HepG2 (cell line): Measurements from ENCODE around the gene MTHFD1L. TPM values are rescaled to one million over a fixed set of nuclear protein-coding genes. Genes with fewer than 3 reads are reported as not detected.
A peak's percentile ranks its signal among the peaks of the same experiment; 100 is the strongest.

ENCODE experiments used
- AGO2 ChIP-seq: fragments of 200-400 bp; formaldehyde crosslinking; optimal IDR thresholded peaks from 2 replicates; pipeline ENCODE3; 2017; ENCODE audit warnings: mild to moderate bottlenecking, low read depth, low read length, moderate library complexity
- ETV6 ChIP-seq: sonication (generic); formaldehyde crosslinking; conservative IDR thresholded peaks from 2 replicates; pipeline ENCODE4 v1.4.0; 2020; ENCODE audit warnings: missing genetic modification reagents
- FOXC1 ChIP-seq: sonication (generic); formaldehyde crosslinking; IDR thresholded peaks from 2 replicates; pipeline ENCODE4 v1.8.0; 2022; ENCODE audit warnings: mild to moderate bottlenecking, missing genetic modification reagents, borderline replicate concordance
- GABPB1 ChIP-seq: IDR thresholded peaks from 2 replicates; pipeline ENCODE4 v1.6.1; 2016; ENCODE audit warnings: mild to moderate bottlenecking, missing genetic modification reagents, moderate library complexity, missing compliant biosample characterization
- HNRNPK ChIP-seq: fragments of 200-400 bp; formaldehyde crosslinking; IDR thresholded peaks from 2 replicates; pipeline ENCODE4 v1.6.1; 2018; ENCODE audit warnings: low read length, low read depth, moderate library complexity, mild to moderate bottlenecking; ENCODE audit not compliant: poor library complexity, severe bottlenecking
- HOXA7 ChIP-seq: sonication (generic); formaldehyde crosslinking; IDR thresholded peaks from 2 replicates; pipeline ENCODE4 v1.8.1; 2022; ENCODE audit warnings: mild to moderate bottlenecking, missing genetic modification reagents, moderate library complexity
- PPARG ChIP-seq: conservative IDR thresholded peaks from 2 replicates; pipeline ENCODE4 v1.6.1; 2016; ENCODE audit warnings: missing biosample characterization, missing genetic modification reagents
- RELA ChIP-seq: sonication (generic); formaldehyde crosslinking; IDR thresholded peaks from 2 replicates; pipeline ENCODE4 v1.4.0; 2020; ENCODE audit warnings: missing genetic modification reagents
- SIN3A ChIP-seq: IDR thresholded peaks from 2 replicates; pipeline ENCODE4 v1.6.1; 2011; ENCODE audit warnings: low read depth, mild to moderate bottlenecking, control low read depth, low read length, borderline replicate concordance
- ZBTB42 ChIP-seq: sonication (generic); formaldehyde crosslinking; IDR thresholded peaks from 2 replicates; pipeline ENCODE4 v1.5.0; 2020; ENCODE audit warnings: mild to moderate bottlenecking, missing genetic modification reagents
- ZFP82 ChIP-seq: sonication (generic); formaldehyde crosslinking; IDR thresholded peaks from 2 replicates; pipeline ENCODE4 v1.5.1; 2020; ENCODE audit warnings: mild to moderate bottlenecking, missing genetic modification reagents, borderline replicate concordance
- ZNF17 ChIP-seq: sonication (generic); formaldehyde crosslinking; IDR thresholded peaks from 2 replicates; pipeline ENCODE4 v1.5.0; 2020; ENCODE audit warnings: mild to moderate bottlenecking, missing genetic modification reagents
- ZNF850 ChIP-seq: sonication (generic); formaldehyde crosslinking; conservative IDR thresholded peaks from 2 replicates; pipeline ENCODE4 v1.9.0; 2021; ENCODE audit warnings: mild to moderate bottlenecking, missing genetic modification reagents
- ZSCAN20 ChIP-seq: sonication (generic); formaldehyde crosslinking; IDR thresholded peaks from 2 replicates; pipeline ENCODE4 v1.4.0; 2020; ENCODE audit warnings: missing genetic modification reagents, mild to moderate bottlenecking, borderline replicate concordance
- polyA plus RNA-seq, 8 experiments: library from polyadenylated mRNA; depleted of rRNA in 3 of 8; stranded (reverse) in 7 of 8; unstranded in 1 of 8; fragments of >200 nt; fragmentation: Illumina TruSeq in 4 of 8; extraction: Trizol in 4 of 8; gene quantifications; 2 replicates each; pipeline versions ENCODE4 v1.2.1 to v1.2.3, GENCODE V29; 2011 to 2016; ENCODE audit warnings: low read depth in 4 of 8, missing spikeins in 1 of 8, mixed read lengths in 1 of 8; ENCODE audit not compliant: insufficient read depth in 1 of 8
- total RNA-seq, 5 experiments: library from RNA; depleted of rRNA; stranded (reverse); fragments of >200 nt; fragmentation: Illumina TruSeq; extraction: Trizol; gene quantifications; 2 replicates each; pipeline ENCODE4 v1.2.3, GENCODE V29; 2016; ENCODE audit warnings: low read depth in 1 of 5
- TF ChIP-seq, protein P1 (sequence below): sonication (generic); formaldehyde crosslinking; IDR thresholded peaks from 2 replicates; pipeline ENCODE4 v1.8.0; 2022; ENCODE audit warnings: missing genetic modification reagents, mild to moderate bottlenecking, moderate library complexity, borderline replicate concordance
- TF ChIP-seq, protein P2 (sequence below): sonication (generic); formaldehyde crosslinking; IDR thresholded peaks from 2 replicates; pipeline ENCODE4 v1.4.0; 2020; ENCODE audit warnings: mild to moderate bottlenecking, missing genetic modification reagents, borderline replicate concordance
- TF ChIP-seq, protein P3 (sequence below): sonication (generic); formaldehyde crosslinking; IDR thresholded peaks from 2 replicates; pipeline ENCODE4 v1.5.0; 2020; ENCODE audit warnings: mild to moderate bottlenecking, missing genetic modification reagents
- TF ChIP-seq, protein P4 (sequence below): sonication (generic); formaldehyde crosslinking; IDR thresholded peaks from 2 replicates; pipeline ENCODE4 v1.4.0; 2020; ENCODE audit warnings: mild to moderate bottlenecking, missing genetic modification reagents
- TF ChIP-seq, protein P5 (sequence below): IDR thresholded peaks from 2 replicates; pipeline ENCODE4 v1.6.1; 2016
- TF ChIP-seq, protein P6 (sequence below): sonication (generic); formaldehyde crosslinking; IDR thresholded peaks from 2 replicates; pipeline ENCODE4 v1.5.1; 2020; ENCODE audit warnings: mild to moderate bottlenecking, missing genetic modification reagents, moderate library complexity

Gene MTHFD1L
- total and polyA plus RNA-seq, 2 of the 13 experiments (the other 11 are each of a cell fraction or from before 2014, with no cell fraction given): 24.0 to 39.6 TPM

DNA sequence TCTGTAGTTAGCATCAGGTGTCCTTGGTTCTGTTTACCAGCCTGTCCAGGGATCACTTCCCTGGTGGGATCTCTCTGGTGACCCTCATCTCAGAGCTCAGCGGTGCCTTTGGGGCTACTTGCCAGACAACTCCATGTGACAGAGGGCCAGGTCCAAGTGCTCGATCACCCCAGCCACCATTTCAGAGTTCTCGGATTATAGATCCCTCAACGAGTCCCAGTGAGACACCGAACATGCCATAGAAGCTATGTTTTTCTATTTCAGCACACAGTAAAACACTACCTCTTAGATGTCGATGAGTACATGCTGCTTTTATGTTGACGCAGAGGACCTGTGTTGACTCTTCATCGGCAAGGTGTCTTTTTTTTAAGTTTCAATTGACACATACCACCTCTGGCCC lies 204.1 kb downstream of the MTHFD1L start (continued):
- TF ChIP-seq, protein P1, sequence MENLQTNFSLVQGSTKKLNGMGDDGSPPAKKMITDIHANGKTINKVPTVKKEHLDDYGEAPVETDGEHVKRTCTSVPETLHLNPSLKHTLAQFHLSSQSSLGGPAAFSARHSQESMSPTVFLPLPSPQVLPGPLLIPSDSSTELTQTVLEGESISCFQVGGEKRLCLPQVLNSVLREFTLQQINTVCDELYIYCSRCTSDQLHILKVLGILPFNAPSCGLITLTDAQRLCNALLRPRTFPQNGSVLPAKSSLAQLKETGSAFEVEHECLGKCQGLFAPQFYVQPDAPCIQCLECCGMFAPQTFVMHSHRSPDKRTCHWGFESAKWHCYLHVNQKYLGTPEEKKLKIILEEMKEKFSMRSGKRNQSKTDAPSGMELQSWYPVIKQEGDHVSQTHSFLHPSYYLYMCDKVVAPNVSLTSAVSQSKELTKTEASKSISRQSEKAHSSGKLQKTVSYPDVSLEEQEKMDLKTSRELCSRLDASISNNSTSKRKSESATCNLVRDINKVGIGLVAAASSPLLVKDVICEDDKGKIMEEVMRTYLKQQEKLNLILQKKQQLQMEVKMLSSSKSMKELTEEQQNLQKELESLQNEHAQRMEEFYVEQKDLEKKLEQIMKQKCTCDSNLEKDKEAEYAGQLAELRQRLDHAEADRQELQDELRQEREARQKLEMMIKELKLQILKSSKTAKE: no peak
- TF ChIP-seq, protein P2, sequence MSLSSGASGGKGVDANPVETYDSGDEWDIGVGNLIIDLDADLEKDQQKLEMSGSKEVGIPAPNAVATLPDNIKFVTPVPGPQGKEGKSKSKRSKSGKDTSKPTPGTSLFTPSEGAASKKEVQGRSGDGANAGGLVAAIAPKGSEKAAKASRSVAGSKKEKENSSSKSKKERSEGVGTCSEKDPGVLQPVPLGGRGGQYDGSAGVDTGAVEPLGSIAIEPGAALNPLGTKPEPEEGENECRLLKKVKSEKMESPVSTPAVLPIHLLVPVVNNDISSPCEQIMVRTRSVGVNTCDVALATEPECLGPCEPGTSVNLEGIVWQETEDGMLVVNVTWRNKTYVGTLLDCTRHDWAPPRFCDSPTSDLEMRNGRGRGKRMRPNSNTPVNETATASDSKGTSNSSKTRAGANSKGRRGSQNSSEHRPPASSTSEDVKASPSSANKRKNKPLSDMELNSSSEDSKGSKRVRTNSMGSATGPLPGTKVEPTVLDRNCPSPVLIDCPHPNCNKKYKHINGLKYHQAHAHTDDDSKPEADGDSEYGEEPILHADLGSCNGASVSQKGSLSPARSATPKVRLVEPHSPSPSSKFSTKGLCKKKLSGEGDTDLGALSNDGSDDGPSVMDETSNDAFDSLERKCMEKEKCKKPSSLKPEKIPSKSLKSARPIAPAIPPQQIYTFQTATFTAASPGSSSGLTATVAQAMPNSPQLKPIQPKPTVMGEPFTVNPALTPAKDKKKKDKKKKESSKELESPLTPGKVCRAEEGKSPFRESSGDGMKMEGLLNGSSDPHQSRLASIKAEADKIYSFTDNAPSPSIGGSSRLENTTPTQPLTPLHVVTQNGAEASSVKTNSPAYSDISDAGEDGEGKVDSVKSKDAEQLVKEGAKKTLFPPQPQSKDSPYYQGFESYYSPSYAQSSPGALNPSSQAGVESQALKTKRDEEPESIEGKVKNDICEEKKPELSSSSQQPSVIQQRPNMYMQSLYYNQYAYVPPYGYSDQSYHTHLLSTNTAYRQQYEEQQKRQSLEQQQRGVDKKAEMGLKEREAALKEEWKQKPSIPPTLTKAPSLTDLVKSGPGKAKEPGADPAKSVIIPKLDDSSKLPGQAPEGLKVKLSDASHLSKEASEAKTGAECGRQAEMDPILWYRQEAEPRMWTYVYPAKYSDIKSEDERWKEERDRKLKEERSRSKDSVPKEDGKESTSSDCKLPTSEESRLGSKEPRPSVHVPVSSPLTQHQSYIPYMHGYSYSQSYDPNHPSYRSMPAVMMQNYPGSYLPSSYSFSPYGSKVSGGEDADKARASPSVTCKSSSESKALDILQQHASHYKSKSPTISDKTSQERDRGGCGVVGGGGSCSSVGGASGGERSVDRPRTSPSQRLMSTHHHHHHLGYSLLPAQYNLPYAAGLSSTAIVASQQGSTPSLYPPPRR: no peak
- no peak for TF ChIP-seq PPARG (CRISPR knock-in tag)
- no peak for TF ChIP-seq AGO2
- TF ChIP-seq RELA: no peak
- no peak for TF ChIP-seq HNRNPK
- TF ChIP-seq FOXC1 (CRISPR knock-in tag): no peak
- TF ChIP-seq, protein P3, sequence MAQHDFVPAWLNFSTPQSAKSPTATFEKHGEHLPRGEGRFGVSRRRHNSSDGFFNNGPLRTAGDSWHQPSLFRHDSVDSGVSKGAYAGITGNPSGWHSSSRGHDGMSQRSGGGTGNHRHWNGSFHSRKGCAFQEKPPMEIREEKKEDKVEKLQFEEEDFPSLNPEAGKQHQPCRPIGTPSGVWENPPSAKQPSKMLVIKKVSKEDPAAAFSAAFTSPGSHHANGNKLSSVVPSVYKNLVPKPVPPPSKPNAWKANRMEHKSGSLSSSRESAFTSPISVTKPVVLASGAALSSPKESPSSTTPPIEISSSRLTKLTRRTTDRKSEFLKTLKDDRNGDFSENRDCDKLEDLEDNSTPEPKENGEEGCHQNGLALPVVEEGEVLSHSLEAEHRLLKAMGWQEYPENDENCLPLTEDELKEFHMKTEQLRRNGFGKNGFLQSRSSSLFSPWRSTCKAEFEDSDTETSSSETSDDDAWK: no peak
- no peak for TF ChIP-seq ETV6 (CRISPR knock-in tag)
- no peak for TF ChIP-seq ZNF850 (CRISPR knock-in tag)
- TF ChIP-seq ZFP82 (CRISPR knock-in tag): no peak
- TF ChIP-seq HOXA7: no peak
- TF ChIP-seq, protein P4, sequence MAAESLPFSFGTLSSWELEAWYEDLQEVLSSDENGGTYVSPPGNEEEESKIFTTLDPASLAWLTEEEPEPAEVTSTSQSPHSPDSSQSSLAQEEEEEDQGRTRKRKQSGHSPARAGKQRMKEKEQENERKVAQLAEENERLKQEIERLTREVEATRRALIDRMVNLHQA (CRISPR knock-in tag): no peak
- no peak for TF ChIP-seq ZNF17
- no peak for TF ChIP-seq SIN3A
- TF ChIP-seq ZBTB42 (CRISPR knock-in tag): no peak
- TF ChIP-seq ZSCAN20 (CRISPR knock-in tag): no peak
- TF ChIP-seq, protein P5, sequence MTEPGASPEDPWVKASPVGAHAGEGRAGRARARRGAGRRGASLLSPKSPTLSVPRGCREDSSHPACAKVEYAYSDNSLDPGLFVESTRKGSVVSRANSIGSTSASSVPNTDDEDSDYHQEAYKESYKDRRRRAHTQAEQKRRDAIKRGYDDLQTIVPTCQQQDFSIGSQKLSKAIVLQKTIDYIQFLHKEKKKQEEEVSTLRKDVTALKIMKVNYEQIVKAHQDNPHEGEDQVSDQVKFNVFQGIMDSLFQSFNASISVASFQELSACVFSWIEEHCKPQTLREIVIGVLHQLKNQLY: no peak; the same call in 1 of the 2 replicates
- TF ChIP-seq, protein P6, sequence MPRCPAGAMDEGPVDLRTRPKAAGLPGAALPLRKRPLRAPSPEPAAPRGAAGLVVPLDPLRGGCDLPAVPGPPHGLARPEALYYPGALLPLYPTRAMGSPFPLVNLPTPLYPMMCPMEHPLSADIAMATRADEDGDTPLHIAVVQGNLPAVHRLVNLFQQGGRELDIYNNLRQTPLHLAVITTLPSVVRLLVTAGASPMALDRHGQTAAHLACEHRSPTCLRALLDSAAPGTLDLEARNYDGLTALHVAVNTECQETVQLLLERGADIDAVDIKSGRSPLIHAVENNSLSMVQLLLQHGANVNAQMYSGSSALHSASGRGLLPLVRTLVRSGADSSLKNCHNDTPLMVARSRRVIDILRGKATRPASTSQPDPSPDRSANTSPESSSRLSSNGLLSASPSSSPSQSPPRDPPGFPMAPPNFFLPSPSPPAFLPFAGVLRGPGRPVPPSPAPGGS (CRISPR knock-in tag): no peak
- TF ChIP-seq GABPB1 (CRISPR knock-in tag): peak; percentile 23; the same call in 1 of the 2 replicates
